Stimulated activated CD8-positive, alpha-beta memory T cell treated with anti-CD3 and anti-CD28 coated beads, Interleukin-12 subunit alpha, Interleukin-12 subunit beta, amount 100 ng/mL, for 4 hours (primary cell): ENCODE results near the gene LPA.
"Not testable (repeated sequence)": the region's sequence is repeated elsewhere in the genome, so short reads cannot be mapped to it uniquely, and the experiment has no call there.

Experiments used
- DNase-seq: peaks from one replicate; pipeline ENCODE4 v3.0.0-alpha.2; 2020; ENCODE audit warnings: low read depth

Gene LPA

DNA sequence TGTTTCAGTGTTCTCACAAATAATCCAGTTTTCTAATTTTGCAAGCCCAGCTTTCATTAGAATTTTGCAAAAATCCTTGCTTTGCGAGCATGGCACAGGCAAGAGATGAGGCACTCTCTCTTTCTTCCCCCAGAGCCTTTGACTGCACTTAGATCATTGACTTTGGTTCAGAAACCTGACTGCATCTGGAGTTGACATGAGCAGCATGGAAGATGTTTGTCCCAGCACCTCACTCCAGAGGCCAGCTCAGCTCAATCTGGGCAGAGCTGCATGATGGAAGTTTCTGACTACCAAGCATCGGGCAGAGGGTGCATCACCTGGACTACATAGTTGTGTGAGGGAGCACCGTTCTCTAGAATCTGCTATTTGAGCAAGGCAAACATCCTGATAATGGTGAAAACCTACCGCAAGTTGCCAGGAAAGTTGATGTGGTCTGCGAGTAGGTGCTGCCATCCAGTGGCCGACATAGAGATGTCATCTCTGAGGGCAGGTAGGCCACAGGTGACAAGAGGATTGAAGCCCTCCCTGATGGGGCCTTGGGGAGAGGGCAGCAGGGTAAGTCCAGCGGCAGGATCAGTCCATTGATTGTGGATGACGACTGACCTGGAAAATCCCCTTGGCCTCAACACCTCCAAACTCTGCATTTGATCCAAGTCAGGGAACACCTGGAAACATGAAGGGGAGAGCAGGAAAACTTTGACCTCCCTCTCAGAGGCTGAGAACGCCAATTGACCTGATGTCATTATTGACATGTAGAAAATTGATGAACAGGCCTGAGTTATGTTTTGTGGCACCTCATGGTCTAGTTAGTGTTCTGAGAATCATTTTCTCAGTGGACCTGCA lies 3.8 kb upstream of the LPA start:
- DNase-seq, result no peak

DNA sequence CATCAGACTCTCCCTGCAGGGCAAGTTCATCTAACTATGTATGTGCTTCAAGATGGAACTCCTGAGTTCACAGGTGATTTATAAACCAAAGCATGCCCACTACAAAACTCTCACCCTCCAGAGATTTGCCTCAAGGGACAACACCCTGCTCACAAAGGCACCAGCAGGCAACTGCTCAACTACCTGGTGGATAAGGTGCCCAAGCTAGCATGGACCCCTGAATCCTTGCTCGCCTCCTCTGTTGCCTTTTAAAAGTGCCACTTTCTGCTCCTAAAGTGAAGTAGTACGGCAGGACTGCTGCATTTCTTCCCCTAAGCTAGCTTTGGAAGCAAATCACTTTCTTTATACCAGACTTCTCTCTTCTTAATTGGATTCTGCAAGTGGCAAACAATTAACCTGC lies 1.2 kb downstream of the LPA start:
- DNase-seq, result no peak

DNA sequence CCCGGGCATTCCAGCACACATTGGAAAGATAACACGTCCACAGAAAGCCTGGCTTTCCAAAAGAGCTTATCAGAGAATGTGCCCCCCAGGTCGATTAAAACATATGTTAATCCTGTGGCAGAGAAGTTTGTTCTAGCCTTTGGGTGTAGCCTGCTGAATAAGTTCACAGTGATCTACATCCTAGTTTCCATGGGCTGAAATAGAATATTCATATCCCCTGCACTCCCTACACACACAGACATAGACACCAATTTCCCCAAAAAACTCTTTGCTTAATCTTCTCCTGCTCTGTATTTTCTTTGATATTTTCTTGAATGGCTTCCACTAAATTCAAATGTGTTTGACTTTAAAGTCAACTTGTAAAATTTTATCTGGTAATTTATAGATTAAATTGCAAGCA lies 1.6 kb downstream of the LPA start:
- no peak for DNase-seq

DNA sequence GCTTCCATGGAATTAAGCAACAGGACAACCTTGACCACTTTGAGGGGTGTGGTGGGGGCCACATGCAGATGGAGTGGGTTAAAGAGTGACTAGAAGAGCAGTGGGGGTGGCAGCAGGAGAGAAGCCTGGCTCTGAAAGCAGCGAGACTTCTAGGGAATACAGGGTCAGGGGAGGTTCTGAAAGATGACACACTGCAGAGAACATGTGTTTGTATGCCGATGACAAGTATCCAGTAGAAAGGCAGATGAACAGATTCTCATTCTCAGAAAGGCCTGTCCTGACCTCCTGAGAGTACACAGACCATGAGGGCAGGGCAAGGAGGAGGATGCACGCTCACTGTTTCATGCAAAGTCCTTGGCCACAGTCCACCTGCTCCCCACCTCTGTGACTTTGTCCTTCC lies 2.9 kb downstream of the LPA start:
- DNase-seq, result no peak

DNA sequence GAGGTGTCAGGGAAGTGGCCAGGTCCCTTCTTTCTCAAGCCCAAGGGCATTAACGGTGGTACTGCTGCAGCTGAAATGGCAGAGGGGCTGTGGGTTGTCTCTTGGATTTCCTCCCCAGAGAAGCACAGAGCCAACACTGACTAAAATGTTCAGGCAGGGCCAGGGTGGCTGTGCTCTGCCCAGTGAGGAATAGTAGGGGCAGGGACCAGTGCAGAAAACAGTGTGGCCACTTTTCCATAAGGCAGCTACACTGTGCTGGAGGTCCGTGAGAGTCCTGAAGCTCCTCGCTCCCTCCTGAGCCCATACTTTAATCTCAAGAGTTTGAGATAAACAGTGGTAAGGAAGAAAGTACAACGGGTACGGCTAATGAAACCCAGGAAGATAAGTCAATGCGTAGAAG lies 4.5 kb downstream of the LPA start:
- no peak for DNase-seq

DNA sequence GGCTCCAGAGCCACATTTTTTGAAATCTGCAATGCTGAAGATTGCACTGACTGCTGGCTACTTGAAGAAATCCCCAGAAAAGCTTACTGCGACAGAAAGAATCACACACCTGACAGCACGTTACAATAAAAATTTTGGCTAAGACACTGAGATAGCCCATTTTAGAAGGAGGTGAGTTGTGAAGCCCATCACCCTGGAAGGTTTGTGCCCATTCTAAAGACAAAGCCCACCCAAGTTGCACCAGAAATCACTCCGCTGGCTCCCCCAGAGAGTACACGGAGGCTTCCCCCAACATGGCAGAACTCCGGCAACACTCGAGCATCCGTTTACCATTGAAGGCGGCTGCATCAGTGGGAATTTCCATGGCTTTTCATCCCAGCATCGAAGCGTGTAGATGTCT lies 29.4 kb downstream of the LPA start:
- DNase-seq, result no peak

DNA sequence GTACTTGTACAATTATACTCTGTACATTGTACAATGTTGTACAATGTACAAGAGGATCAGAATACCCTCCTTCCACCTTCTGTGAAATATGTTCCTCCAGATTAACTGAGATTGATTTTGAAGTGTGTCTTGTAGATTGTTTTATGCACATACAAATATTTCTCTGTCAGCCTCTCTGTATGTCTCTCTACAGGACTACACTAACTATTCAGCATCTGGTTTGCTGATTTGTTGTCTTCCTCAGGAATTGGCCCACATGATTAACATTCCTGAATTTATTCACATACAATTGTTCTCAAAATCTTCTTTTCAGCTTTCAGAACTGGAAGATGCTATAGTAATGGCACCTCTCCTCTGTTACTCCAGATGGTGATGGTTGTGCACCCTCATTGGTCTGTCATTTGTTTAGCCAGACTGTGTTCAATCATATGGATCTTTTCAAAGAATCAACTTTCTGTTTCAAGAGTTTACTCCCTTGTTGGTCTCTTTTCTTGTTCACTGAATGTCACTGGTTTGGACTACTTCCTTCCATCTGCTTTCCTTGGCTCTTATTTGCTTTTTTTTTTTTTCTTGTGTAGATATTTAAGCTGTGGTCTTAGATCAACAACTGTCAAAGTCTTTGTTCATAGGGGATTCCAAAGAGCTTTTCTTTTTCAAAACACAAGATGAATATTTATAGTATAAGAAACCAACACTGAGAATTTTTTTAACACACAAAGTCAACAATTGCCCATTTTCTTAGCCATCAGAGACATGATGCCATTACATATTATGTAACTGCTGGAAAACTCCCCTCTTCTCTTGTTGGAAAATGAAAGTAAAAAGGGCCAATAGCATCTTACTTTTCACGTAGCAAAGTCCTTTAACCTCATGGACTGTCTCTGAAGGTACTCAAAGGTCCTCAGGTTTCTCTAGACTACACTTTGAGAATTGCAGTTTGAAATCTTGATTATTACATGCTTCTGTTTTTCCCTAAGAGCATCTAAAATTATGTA lies 67.9 kb downstream of the LPA start:
- DNase-seq, result no peak

DNA sequence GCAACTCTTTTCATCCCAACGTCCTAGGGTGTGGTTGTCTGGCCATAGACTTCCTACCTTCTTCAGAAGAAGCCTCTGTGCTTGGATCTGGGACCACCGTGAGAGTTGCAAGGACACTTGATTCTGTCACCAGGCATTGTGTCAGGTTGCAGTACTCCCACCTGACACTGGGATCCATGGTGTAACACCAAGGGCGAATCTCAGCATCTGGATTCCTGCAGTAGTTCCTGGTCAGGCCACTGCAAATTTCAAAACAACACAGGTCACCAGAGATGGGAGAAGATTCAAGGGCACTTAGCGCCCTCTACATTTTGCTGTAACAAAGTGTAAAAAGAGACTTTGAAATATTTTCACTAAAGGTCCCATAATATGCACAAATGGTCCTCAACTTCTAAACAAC lies 68.8 kb downstream of the LPA start:
- not testable (repeated sequence) for DNase-seq

DNA sequence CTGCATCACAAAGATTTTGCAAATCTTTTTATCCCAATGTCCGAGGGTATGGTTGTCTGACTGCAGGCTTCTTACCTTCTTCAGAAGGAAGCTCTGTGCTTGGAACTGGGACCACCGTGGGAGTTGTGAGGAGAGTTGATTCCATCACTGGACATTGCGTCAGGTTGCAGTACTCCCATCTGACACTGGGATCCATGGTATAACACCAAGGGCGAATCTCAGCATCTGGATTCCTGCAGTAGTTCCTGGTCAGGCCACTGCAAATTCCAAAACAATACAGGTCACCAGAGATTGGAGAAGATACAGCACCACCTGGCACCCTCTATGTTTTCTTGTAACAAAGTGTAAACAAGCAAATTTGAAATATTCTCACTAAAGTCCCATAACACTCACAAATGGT lies 77.7 kb downstream of the LPA start:
- DNase-seq, result no peak

DNA sequence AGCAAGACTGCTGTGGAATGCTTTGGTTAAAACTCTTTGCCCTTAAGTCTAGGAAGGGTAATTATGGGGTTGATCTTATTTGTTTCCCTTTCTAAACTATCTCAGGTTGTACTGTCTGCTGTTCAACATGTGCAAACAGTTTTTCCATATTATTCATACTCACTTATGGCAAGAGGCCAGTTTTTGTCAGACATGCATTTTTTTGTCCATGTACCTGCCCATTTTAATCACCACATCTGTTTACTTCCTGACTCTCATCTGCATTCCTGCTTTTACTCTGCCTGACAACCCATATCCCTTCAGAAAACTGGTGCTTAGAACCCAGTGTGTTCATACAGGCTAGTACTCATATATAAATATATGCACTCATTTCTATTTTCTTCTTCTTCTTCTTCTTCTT lies 80.3 kb downstream of the LPA start:
- DNase-seq, result no peak

DNA sequence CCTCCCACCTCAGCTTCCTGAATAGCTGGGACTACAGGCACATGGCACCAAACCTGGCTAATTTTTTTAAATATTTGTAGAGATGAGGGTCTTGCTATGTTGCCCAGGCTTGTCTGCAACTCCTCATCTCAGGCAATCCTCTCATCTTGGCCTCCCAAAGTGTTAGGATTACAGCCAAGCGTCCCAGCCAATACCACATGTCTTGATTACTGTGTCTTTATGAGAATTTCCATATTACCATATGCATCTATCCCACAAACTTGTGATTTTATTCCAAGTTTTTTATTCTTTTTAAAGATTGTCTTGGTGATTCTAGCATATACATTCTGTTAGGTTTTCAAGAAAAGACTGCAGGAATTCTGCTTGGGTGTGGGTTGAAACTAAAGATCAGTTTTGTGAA lies 82.7 kb downstream of the LPA start:
- DNase-seq, result no peak

DNA sequence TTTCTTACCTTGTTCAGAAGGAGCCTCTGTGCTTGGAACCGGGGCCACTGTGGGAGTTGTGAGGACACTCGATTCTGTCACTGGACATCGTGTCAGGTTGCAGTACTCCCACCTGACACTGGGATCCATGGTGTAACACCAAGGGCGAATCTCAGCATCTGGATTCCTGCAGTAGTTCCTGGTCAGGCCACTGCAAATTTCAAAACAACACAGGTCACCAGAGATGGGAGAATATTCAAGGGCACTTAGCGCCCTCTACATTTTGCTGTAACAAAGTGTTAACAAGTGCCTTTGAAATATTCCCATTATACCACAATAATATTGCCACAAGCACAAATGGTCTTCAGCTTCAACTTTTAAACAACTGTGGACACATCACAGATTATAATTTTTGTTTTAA lies 85.6 kb downstream of the LPA start:
- not testable (repeated sequence) for DNase-seq

DNA sequence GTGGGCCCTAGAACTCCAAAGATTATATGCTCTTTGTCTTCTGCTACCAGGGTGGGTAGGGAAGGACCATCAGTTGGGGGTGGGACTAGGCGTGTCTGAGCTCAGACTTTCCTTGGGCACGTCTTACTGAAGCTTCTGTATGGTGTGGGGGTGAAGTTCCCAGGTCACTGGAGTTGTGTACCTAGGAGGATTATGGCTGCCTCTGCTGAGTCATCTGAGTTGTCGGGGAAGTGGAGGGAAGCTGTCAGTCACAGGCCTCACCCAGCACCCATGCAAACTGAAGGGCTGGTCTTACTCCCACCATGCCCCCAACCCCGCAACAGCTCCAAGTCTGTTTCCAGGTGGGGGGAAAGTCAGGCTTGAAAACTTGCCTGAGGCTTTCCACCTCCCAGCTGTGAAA lies 90.1 kb downstream of the LPA start:
- no peak for DNase-seq

DNA sequence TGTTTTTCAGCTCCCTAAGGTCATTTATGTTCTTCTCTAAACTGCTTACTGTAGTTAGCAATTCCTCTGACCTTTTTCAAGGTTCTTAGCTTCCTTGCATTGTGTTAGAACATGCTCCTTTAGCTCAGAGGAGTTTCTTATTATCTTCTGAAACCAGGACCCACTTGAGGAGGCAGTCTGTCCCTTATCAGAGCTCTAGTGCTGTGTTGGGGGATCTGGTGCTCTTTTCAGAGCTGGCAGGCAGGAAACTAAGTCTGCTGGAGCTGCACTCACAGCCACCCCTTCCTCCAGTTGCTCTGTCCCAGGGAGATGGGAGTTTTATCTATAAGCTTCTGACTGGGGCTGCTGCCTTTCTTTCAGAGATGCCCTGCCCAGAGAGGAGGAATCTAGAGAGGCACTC lies 92.9 kb downstream of the LPA start:
- DNase-seq, result not testable (repeated sequence)

DNA sequence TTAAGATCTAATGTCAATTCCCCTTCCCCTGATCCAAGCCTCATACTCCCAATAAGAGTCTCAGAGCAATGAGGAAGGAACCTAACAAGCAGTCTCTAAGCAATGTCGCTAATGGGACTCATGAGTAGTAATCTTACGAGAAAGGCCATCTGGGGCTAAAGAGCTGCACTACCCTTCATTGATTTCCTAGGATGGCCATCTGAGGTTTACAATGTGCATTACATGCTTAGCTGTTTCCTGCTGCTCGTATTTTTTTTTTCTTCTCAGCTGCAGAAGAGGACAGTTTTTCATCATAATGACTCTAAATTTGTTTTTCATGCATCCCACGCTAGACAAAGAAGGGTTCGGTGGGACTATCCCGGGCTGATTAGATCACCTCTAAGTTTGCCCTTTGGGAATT lies 119.3 kb downstream of the LPA start:
- no peak for DNase-seq

DNA sequence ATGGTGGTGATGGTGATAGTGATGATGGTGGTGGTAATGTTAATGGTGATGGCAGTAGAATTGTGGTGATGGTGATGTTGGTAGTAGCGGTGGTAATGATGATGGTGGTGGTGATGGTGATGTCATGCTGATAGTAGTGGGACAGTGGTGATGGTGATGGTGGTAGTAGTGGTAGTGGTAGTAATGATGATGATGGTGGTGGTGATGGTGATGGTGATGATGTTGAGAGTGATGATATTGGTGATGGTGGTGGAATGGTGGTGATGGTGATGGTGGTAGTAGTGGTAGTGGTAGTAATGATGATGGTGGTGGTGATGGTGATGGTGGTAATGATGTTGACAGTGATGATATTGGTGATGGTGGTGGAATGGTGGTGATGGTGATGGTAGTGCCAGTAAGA lies 128.8 kb downstream of the LPA start:
- DNase-seq, result no peak

DNA sequence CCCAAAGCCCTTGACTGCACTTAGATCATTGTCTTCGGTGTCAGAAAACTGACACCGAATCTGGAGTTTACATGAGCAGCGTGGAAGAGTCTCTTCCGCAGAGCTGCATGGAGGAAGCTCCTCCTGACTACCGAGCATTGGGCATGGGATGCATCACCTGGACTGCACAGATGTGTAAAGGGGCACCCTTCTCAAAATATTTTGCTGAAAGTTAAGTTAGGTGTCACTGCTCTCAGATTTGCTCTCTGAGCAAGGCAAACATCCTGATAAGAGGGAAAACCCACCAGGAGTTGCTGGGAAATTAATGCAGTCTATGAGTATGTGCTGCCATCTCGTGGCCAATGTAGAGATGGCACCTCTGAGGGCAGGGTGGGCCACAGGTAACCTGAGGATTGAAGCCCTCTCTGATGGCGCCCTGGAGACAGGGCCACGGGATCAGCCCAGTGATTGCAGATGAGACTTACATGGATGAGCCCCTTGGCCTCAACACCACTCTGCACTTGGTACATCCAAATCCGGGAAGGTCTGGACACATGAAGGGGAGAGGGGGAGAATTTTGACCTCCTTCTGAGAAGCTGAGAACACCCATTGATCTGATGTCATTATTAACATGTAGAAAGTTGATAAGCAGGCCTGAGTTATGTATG lies 129.9 kb downstream of the LPA start:
- DNase-seq, result peak; percentile 23

DNA sequence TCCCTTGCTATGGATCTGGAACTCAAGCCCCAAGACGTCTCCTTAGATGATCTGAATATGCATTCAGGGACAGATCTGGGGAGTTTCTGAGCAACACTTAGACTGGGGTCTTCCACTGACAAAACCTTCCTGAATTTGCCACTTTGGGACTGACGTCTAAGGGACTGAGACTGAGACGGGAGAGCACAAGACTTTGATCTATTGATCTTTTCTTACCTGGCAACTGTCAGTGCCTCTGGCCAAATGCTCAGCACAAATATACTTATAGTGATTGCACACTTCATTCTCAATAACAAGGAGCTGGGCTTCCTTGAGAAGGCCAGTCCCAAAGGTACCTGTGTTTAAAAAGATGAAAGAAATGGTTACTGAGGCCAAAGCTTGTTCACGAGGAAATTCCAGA lies 131.8 kb downstream of the LPA start:
- DNase-seq, result no peak

DNA sequence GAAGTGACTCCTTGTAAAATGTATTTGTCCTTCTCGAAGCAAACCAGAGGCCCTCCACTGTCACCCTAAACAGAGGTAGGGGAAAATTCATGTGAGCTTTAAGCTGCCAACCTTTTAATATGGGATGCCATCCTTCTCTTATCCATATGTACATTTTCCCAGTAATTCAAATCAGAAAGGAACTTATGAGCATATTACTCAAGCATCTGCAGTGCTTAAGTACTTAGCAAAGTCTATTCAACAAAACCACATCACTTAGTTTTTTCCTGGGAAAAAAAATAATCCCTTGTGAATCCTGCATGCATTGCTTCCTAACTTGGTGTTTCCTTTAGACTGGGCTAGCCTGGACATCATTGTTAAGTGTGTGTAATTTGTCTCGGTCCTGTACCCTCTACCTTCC lies 132.2 kb downstream of the LPA start:
- DNase-seq, result no peak

DNA sequence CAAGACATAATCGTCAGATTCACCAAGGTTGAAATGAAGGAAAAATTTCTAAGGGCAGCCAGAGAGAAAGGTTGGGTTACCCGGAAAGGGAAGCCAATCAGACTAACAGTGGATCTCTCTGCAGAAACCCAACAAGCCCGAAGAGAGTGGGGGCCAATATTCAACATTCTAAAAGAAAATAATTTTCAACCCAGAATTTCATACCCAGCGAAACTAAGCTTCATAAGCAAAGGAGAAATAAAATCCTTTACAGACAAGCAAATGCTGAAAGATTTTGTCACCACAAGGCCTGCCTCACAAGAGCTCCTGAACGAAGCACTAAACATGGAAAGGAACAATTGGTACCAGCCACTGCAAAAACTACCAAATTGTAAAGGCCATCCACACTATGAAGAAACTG lies 134.6 kb downstream of the LPA start:
- DNase-seq, result not testable (repeated sequence)

DNA sequence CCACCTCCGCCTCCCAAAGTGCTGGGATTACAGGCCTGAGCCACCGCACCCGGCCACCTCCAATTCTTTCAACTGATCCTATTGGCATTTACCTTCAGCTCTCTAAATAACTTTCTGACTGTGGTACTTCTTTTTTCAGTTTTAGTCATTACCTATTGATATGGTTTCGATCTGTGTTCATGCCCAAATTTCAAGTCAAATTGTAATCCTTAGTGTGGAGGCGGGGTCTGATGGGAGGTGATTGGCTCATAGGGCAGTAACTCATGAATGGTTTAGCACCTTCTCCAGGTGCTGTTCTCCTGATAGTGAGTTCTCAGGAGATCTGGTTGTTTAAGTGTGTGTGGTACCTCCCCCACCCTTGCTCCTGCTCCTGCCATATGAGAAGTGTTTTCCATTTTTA lies 140.9 kb downstream of the LPA start:
- no peak for DNase-seq

DNA sequence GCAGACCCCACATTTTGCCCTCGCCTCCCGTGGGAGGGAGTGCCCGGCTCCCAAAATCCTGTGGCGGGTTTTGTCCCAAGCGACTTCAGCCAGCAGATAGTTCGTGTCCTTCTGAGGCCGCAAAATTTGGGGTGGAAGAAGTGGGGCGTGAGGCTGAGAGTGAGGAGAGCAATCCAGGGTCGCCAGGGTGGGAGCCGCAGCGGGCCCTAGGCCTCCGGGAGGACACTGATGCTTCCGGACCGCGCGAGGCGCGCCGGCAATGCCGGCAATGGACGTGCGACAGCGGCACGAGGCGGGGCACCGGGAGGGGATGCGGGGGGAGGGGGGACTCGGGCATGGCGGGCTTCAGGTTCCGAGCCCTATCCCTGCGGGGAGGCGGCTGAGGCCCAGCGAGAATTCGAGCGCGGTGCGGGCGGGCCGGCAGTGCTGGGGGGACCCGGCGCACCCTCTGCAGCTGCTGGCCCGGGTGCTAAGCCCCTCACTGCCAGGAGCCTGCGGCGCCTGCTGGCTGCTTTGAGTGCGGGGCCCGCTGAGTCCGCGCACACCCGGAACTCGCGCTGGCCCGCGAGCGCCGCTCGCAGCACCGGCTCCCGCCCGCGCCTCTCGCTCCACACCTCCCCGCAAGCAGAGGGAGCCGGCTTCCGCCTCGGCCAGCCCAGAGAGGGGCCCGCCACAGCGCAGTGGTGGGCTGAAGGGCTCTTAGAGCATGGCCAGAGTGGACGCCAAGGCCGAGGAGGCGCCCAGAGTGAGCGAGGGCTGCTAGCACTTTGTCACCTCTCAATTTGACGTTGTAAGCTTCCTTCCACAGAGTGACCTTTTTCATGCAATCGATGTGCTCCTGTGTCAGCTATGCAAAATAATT lies 143.8 kb downstream of the LPA start:
- DNase-seq, result peak; percentile 59
